ENCODE results near the gene DIP2C. TPM values are rescaled to one million over a fixed set of nuclear protein-coding genes. Genes with fewer than 3 reads are reported as not detected.

Gene DIP2C, protein sequence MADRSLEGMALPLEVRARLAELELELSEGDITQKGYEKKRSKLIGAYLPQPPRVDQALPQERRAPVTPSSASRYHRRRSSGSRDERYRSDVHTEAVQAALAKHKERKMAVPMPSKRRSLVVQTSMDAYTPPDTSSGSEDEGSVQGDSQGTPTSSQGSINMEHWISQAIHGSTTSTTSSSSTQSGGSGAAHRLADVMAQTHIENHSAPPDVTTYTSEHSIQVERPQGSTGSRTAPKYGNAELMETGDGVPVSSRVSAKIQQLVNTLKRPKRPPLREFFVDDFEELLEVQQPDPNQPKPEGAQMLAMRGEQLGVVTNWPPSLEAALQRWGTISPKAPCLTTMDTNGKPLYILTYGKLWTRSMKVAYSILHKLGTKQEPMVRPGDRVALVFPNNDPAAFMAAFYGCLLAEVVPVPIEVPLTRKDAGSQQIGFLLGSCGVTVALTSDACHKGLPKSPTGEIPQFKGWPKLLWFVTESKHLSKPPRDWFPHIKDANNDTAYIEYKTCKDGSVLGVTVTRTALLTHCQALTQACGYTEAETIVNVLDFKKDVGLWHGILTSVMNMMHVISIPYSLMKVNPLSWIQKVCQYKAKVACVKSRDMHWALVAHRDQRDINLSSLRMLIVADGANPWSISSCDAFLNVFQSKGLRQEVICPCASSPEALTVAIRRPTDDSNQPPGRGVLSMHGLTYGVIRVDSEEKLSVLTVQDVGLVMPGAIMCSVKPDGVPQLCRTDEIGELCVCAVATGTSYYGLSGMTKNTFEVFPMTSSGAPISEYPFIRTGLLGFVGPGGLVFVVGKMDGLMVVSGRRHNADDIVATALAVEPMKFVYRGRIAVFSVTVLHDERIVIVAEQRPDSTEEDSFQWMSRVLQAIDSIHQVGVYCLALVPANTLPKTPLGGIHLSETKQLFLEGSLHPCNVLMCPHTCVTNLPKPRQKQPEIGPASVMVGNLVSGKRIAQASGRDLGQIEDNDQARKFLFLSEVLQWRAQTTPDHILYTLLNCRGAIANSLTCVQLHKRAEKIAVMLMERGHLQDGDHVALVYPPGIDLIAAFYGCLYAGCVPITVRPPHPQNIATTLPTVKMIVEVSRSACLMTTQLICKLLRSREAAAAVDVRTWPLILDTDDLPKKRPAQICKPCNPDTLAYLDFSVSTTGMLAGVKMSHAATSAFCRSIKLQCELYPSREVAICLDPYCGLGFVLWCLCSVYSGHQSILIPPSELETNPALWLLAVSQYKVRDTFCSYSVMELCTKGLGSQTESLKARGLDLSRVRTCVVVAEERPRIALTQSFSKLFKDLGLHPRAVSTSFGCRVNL (N-terminal part only)
- 18.7 and 19.9 TPM in 2 replicates for total RNA-seq

DNA sequence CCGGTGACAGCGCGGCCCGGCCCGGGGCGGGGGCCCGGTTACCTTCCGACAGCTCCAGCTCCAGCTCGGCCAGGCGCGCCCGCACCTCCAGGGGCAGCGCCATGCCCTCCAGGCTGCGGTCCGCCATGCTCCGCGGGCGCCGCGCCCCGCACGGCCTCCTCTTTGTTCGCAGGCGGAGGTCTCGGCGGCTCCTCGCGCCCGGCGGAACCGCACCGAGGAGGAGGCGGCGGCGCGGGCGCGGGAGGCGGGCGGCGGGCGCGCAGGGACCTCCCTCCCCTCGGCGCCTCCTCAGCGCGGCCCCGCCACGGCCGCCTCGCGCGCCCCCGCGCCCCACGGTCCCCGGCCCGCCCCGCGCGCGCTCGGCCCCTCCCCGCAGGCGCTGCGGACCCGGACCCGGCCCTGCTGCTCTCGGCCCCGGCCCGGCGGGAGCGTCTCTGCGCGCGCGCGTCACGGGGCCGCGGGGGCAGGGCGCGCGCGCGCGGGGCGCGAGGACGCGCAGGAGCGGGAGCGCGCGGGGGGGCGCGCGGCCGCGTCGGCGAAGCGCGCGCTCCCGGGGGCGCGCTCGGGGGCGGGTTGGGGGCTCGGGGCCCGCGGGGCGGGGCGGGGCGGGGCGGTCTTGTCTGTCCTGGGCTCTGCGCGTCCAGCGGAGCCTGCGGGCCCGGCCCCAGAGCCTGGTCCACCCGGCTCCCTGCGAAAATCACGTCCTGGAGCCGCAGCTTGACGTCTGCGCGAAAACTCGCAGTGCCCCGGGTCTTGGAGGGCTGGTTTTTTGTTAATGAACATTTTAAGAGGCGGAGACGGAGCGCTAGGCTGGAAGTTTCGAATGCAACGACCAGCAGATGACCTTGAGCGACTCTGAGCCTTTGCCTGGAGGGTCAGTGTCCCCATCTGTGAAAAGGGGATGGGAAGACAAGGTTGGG lies at the start of gene DIP2C:
Gene DIP2C, minus strand, starts transcription at position 217 of the 920 bp plus-strand sequence. Its CDS starts 90 bp downstream, at position 127.
- DNase-seq (ENCODE audit: low read depth) = peak; percentile 77
- H3K4me3 ChIP-seq (ENCODE audit: low read depth, low read length) = peak within 1 kb of the TSS; percentile 67
- TF ChIP-seq, protein P1, sequence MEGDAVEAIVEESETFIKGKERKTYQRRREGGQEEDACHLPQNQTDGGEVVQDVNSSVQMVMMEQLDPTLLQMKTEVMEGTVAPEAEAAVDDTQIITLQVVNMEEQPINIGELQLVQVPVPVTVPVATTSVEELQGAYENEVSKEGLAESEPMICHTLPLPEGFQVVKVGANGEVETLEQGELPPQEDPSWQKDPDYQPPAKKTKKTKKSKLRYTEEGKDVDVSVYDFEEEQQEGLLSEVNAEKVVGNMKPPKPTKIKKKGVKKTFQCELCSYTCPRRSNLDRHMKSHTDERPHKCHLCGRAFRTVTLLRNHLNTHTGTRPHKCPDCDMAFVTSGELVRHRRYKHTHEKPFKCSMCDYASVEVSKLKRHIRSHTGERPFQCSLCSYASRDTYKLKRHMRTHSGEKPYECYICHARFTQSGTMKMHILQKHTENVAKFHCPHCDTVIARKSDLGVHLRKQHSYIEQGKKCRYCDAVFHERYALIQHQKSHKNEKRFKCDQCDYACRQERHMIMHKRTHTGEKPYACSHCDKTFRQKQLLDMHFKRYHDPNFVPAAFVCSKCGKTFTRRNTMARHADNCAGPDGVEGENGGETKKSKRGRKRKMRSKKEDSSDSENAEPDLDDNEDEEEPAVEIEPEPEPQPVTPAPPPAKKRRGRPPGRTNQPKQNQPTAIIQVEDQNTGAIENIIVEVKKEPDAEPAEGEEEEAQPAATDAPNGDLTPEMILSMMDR (IDR thresholded peaks at IDR 0.05; ENCODE audit: insufficient read depth, low read depth, low read length) = no peak

DNA sequence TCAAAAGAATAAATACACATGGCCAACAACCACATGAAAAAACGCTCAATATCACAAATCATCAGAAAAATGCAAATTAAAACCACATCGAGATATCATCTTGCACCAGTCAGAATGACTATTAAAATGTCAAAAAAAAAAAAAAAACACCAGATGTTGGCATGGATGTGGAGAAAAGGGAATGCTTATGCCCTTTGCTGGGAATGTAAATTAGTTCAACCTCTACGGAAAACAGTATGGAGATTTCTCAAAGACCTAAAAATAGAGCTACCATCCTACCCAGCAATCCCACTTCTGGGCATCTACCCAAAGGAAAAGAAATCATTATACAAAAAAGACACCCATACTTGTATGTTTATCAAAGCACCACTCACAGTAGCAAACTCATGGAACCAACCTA lies 45.0 kb upstream of the DIP2C start:
- TF ChIP-seq, protein P1 (IDR thresholded peaks at IDR 0.05; ENCODE audit: insufficient read depth, low read depth, low read length) = no peak
- no peak overlapping the region for H3K4me3 ChIP-seq (ENCODE audit: low read depth, low read length)
- peak; percentile 15 for DNase-seq (ENCODE audit: low read depth)

DNA sequence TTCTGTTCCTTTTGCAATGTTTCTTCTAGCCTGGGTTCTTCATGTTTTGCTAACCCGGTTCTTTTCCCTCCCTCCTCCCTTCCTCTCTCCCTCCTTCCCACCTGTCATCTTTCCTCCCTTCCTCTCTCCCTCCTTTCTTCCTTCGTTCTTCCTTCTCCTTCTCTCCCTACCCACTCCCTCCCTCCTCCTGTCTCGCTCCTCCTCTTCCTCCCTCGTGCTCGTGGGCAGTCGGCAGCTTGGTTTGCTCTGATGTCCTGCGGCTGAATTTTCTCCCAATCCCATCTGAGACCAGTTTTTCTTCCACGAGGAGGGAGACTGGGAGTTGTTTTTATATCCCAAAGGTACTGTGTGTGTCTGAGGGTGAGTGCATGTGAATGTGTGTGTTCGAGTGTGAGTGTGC lies 43.6 kb upstream of the DIP2C start:
- TF ChIP-seq, protein P1 (IDR thresholded peaks at IDR 0.05; ENCODE audit: insufficient read depth, low read depth, low read length) = no peak
- H3K4me3 ChIP-seq (ENCODE audit: low read depth, low read length) = no peak overlapping the region
- DNase-seq (ENCODE audit: low read depth) = no peak

DNA sequence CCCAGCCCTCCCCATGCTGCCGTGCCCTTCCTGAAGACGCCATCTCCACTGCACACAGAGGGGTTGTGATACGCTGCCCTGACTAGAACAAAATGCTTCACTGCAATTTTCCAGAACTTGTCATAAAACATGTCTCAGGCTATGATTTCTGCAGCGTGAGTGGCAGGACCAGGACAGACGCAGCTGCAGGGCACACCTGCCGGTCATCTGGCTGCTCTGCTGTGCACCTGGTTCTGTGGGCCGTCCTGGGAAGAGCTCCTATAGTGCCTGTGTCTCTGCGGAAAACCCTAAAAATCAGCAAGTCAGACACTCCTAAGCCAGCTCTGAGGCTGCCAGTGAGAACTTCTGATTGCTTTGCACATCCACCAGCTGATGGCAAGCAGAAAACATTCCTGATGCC lies 39.7 kb upstream of the DIP2C start:
- TF ChIP-seq, protein P1 (IDR thresholded peaks at IDR 0.05; ENCODE audit: insufficient read depth, low read depth, low read length) = no peak
- H3K4me3 ChIP-seq (ENCODE audit: low read depth, low read length) = no peak overlapping the region
- no peak for DNase-seq (ENCODE audit: low read depth)

DNA sequence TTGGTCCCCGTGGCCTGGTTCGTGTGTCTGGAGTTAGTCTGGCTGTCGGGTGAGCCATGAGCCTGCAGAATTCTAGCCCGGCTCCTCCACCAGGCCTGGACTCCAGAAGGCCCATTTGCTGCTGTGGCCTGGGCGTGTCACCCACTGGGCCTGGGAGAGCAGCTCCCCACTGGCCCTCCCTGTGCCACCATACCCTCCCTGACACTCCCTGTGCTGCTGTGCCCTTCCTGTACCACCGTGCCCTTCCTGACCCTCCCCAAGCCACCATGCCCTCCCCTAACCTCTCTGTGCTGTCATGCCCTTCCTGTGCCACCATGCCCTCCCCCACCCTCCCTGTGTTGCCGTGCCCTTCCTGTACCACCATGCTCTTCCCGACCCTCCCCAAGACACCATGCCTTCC lies 39.1 kb upstream of the DIP2C start:
- TF ChIP-seq, protein P1 (IDR thresholded peaks at IDR 0.05; ENCODE audit: insufficient read depth, low read depth, low read length) = no peak
- no peak for DNase-seq (ENCODE audit: low read depth)
- no peak overlapping the region for H3K4me3 ChIP-seq (ENCODE audit: low read depth, low read length)
